ENCODE results near the gene HNRNPAB. TPM values are rescaled to one million over a fixed set of nuclear protein-coding genes. Genes with fewer than 3 reads are reported as not detected.

HNRNPAB gene
- total and polyA plus RNA-seq, 2 experiments from 2014 or later = 154 to 224 TPM

GRCh38 chr5:178165581-178165980 lies 38.8 kb upstream of the HNRNPAB start:
- H3K9me3 ChIP-seq (ENCODE audit: low read depth) = no peaks in the 10 kb centered on the region
- H3K4me1 ChIP-seq (ENCODE audit: low read depth) = no peaks in the 10 kb centered on the region
- H3K27ac ChIP-seq = no peak overlapping the region
- TF ChIP-seq CTCF (IDR thresholded peaks at IDR 0.05; ENCODE audit: low read depth, low read length) = no peak
- H3K27me3 ChIP-seq = peaks cover 17% of the 10 kb centered on the region
- no peaks in the 10 kb centered on the region for H3K36me3 ChIP-seq
- no peak overlapping the region for H3K4me3 ChIP-seq
- no peak for DNase-seq (ENCODE audit: low read depth in 1 of 2, low spot score in 1 of 2)

GRCh38 chr5:178170455-178170854 lies 33.9 kb upstream of the HNRNPAB start:
- Histone ChIP-seq H3K27me3 (no peaks in the 10 kb centered on the region), H3K27ac (no peak overlapping the region)
- no peak for TF ChIP-seq CTCF (IDR thresholded peaks at IDR 0.05; ENCODE audit: low read depth, low read length)

GRCh38 chr5:178174456-178174855 lies 29.9 kb upstream of the HNRNPAB start:
- Histone ChIP-seq H3K36me3 (no peaks in the 10 kb centered on the region), H3K27ac (no peak overlapping the region), H3K27me3 (no peaks in the 10 kb centered on the region), H3K9me3 (ENCODE audit: low read depth) (no peaks in the 10 kb centered on the region), H3K4me3 (no peak overlapping the region), H3K4me1 (ENCODE audit: low read depth) (no peaks in the 10 kb centered on the region)
- no peak for TF ChIP-seq CTCF (IDR thresholded peaks at IDR 0.05; ENCODE audit: low read depth, low read length)
- no peak for DNase-seq (ENCODE audit: low read depth in 1 of 2, low spot score in 1 of 2)

More at GRCh38 chr5:178170455-178170854, 33.9 kb upstream of the HNRNPAB start:
- Histone ChIP-seq H3K4me1 (ENCODE audit: low read depth) (no peaks in the 10 kb centered on the region), H3K4me3 (no peak overlapping the region), H3K9me3 (ENCODE audit: low read depth) (no peaks in the 10 kb centered on the region), H3K36me3 (no peaks in the 10 kb centered on the region)
- DNase-seq (ENCODE audit: low read depth in 1 of 2, low spot score in 1 of 2) = no peak

GRCh38 chr5:178176791-178177190 lies 27.5 kb upstream of the HNRNPAB start:
- Histone ChIP-seq H3K27ac (no peak overlapping the region), H3K36me3 (no peaks in the 10 kb centered on the region), H3K4me3 (no peak overlapping the region), H3K4me1 (ENCODE audit: low read depth) (no peaks in the 10 kb centered on the region), H3K9me3 (ENCODE audit: low read depth) (no peaks in the 10 kb centered on the region), H3K27me3 (no peaks in the 10 kb centered on the region)
- no peak for DNase-seq (ENCODE audit: low read depth in 1 of 2, low spot score in 1 of 2)
- TF ChIP-seq CTCF (IDR thresholded peaks at IDR 0.05; ENCODE audit: low read depth, low read length) = no peak

- Histone ChIP-seq H3K27ac (no peak overlapping the region), H3K27me3 (no peaks in the 10 kb centered on the region), H3K36me3 (no peaks in the 10 kb centered on the region), H3K9me3 (ENCODE audit: low read depth) (no peaks in the 10 kb centered on the region), H3K4me1 (ENCODE audit: low read depth) (no peaks in the 10 kb centered on the region), H3K4me3 (no peak overlapping the region)
- no peak for DNase-seq (ENCODE audit: low read depth in 1 of 2, low spot score in 1 of 2)
- TF ChIP-seq CTCF (IDR thresholded peaks at IDR 0.05; ENCODE audit: low read depth, low read length) = no peak
Measured at GRCh38 chr5:178177569-178177968, 26.8 kb upstream of the HNRNPAB start.

Data from cardiac muscle cell (in vitro differentiated cells and primary cell).